ENCODE measurements around the gene APOBEC3B. TPM values are rescaled to one million over a fixed set of nuclear protein-coding genes. Genes with fewer than 3 reads are reported as not detected.

The APOBEC3B gene
- total RNA-seq, 4 donors from 2014 or later: 1.0 to 2.4 (median 2.1) TPM; not detected in 1

- H3K4me1 ChIP-seq: peaks cover 9% of the 10 kb centered on the region
- H3K4me3 ChIP-seq: no peak overlapping the region
- WGBS: no CpG with 5 or more reads among the region's 11 CpGs
- TF ChIP-seq POLR2AphosphoS5 (IDR thresholded peaks at IDR 0.05) (no peak), CTCF (IDR thresholded peaks at IDR 0.05) (no peak), EP300 (IDR thresholded peaks at IDR 0.05) (no peak), POLR2A (IDR thresholded peaks at IDR 0.05) (no peak)
- H3K27me3 ChIP-seq: no peaks in the 10 kb centered on the region
- DNase-seq (ENCODE audit: low spot score in 2 of 2): no peak
- H3K27ac ChIP-seq: no peak overlapping the region
- no peaks in the 10 kb centered on the region for H3K9me3 ChIP-seq
- H3K36me3 ChIP-seq: no peaks in the 10 kb centered on the region
Measured at GRCh38 chr22:38968801-38969200, 13.3 kb upstream of the APOBEC3B start.

GRCh38 chr22:38970551-38970950 is 11.6 kb upstream of the APOBEC3B start:
- H3K4me3 ChIP-seq: no peak overlapping the region
- H3K27ac ChIP-seq: no peak overlapping the region
- TF ChIP-seq EP300 (IDR thresholded peaks at IDR 0.05): no peak
- TF ChIP-seq POLR2A (IDR thresholded peaks at IDR 0.05): no peak
- no peak for TF ChIP-seq CTCF (IDR thresholded peaks at IDR 0.05)
- no peak for TF ChIP-seq POLR2AphosphoS5 (IDR thresholded peaks at IDR 0.05)
- no peak for DNase-seq (ENCODE audit: low spot score in 2 of 2)
- H3K36me3 ChIP-seq: no peaks in the 10 kb centered on the region
- no CpG with 5 or more reads among the region's 8 CpGs for WGBS
- H3K27me3 ChIP-seq: no peaks in the 10 kb centered on the region
- H3K9me3 ChIP-seq: no peaks in the 10 kb centered on the region
- H3K4me1 ChIP-seq: no peaks in the 10 kb centered on the region

GRCh38 chr22:38971202-38971601 is 10.9 kb upstream of the APOBEC3B start:
- Histone ChIP-seq H3K4me3 (no peak overlapping the region), H3K4me1 (no peaks in the 10 kb centered on the region), H3K27ac (no peak overlapping the region), H3K27me3 (no peaks in the 10 kb centered on the region), H3K9me3 (no peaks in the 10 kb centered on the region), H3K36me3 (no peaks in the 10 kb centered on the region)
- no CpG with 5 or more reads among the region's 5 CpGs for WGBS
- DNase-seq (ENCODE audit: low spot score in 2 of 2): no peak
- TF ChIP-seq EP300 (IDR thresholded peaks at IDR 0.05) (no peak), POLR2A (IDR thresholded peaks at IDR 0.05) (no peak), POLR2AphosphoS5 (IDR thresholded peaks at IDR 0.05) (no peak), CTCF (IDR thresholded peaks at IDR 0.05) (no peak)

GRCh38 chr22:38971791-38972190 is 10.4 kb upstream of the APOBEC3B start:
- Histone ChIP-seq H3K27ac (no peak overlapping the region), H3K36me3 (no peaks in the 10 kb centered on the region), H3K9me3 (no peaks in the 10 kb centered on the region), H3K4me3 (no peak overlapping the region), H3K27me3 (no peaks in the 10 kb centered on the region), H3K4me1 (no peaks in the 10 kb centered on the region)
- DNase-seq (ENCODE audit: low spot score in 2 of 2): no peak
- TF ChIP-seq POLR2AphosphoS5 (IDR thresholded peaks at IDR 0.05) (no peak), CTCF (IDR thresholded peaks at IDR 0.05) (no peak), EP300 (IDR thresholded peaks at IDR 0.05) (no peak), POLR2A (IDR thresholded peaks at IDR 0.05) (no peak)
- WGBS: no CpG with 5 or more reads among the region's 3 CpGs

- Histone ChIP-seq H3K9me3 (no peaks in the 10 kb centered on the region), H3K36me3 (no peaks in the 10 kb centered on the region), H3K27me3 (no peaks in the 10 kb centered on the region), H3K4me1 (no peaks in the 10 kb centered on the region), H3K27ac (no peak overlapping the region), H3K4me3 (no peak overlapping the region)
- DNase-seq (ENCODE audit: low spot score in 2 of 2): no peak
- no CpG with 5 or more reads among the region's 5 CpGs for whole genome bisulfite sequencing
- no peak for TF ChIP-seq CTCF (IDR thresholded peaks at IDR 0.05)
- TF ChIP-seq POLR2AphosphoS5 (IDR thresholded peaks at IDR 0.05): no peak
- no peak for TF ChIP-seq EP300 (IDR thresholded peaks at IDR 0.05)
Measured at GRCh38 chr22:38972558-38972957, 9.6 kb upstream of the APOBEC3B start.

Data from suprapubic skin (tissue), 4 donors.